Activated T-cell treated with anti-CD3 and anti-CD28 coated beads for 24 hours (primary cell): ENCODE results near the gene RASSF1.

ENCODE experiments used
- DNase-seq: peaks from one replicate; pipeline ENCODE4 v3.0.0-alpha.2; 2020; ENCODE audit warnings: low read depth

RASSF1 gene

GRCh38 chr3:50299929-50300680 lies 40.5 kb downstream of the RASSF1 start:
- DNase-seq: no peak

DNA sequence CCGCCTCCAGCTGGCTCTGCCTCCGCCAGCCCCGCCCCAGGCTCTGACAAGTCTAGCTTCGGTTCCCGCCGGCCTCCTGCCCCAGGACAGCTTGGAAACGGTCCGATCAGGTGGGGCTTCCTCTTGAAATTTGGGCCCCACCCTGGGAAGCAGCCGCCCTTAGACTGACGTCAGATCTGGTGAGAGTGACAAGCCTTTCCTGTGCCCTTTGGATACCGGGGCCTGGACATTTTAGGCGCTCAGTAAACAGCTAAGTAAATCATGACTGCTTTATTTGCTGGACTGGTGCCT lies 41.1 kb downstream of the RASSF1 start:
- no peak for DNase-seq

- peak; percentile 98 for DNase-seq
Measured at GRCh38 chr3:50298836-50299637, 41.6 kb downstream of the RASSF1 start, which contains the start of the genes HYAL3 and NAA80. Gene HYAL3, minus strand, starts transcription at chr3:50299405. Its CDS starts 3,803 bp downstream, at chr3:50295602. Gene NAA80, minus strand, starts transcription at chr3:50299405. Its CDS starts 1,942 bp downstream, at chr3:50297463.

DNA sequence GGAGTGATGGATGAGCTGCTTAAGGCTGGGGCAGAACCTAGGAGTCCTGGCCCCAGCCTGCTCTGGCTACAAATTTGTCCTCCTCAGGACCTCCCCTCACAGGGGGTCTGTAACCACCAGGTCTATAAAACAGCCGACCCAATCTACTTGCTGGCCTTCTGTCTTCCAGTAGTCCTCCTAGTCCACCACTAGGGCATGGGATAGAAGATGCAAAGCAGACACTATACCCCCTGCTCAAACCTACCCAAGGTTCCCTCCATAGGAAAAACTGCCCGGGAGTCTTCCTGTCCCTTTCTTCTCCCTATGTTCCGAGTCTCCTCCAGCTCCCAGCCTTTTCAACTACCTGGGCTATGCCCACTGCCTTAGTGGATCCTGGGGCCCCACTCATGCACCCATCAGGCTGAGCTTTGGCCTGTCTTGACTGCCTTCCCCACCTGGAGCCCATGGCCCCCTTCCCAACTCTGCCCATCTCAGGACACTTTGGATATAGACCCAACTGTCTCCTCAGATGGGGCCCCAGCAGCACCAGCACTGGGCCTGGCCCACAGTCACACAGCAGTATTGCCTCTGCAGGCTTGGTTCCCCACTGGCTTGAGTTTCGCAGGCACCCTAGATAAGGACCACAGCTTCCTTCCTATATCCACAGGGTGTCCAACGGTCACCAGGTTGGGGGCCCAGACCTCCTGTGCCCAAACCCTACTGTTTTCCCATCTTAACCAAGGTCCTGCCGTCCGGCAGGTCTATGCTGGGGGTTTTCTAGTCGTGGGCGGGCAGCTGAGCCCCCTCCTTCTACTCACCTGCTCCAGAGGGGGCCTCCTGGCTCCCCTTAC lies 42.5 kb downstream of the RASSF1 start:
- no peak for DNase-seq

DNA sequence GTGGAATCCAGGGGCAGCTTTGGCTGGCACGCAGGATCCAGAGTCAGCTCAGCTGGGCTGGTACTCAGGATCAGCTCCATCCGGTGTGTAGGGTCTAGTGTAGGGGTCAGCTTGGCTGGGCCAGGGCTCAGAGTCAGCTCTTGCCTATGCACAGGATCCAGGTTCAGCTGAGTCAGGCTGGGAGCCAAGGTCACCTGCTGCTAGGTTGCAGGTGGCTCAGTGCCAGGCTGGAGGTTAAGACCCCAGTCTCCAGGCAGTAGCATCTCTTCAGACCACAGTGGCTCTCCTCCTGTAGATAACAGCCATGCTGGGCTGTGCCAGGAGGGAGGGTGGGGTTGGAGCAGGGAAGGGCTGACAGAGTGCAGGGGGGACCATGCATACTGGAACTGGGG lies 43.3 kb downstream of the RASSF1 start:
- no peak for DNase-seq

DNA sequence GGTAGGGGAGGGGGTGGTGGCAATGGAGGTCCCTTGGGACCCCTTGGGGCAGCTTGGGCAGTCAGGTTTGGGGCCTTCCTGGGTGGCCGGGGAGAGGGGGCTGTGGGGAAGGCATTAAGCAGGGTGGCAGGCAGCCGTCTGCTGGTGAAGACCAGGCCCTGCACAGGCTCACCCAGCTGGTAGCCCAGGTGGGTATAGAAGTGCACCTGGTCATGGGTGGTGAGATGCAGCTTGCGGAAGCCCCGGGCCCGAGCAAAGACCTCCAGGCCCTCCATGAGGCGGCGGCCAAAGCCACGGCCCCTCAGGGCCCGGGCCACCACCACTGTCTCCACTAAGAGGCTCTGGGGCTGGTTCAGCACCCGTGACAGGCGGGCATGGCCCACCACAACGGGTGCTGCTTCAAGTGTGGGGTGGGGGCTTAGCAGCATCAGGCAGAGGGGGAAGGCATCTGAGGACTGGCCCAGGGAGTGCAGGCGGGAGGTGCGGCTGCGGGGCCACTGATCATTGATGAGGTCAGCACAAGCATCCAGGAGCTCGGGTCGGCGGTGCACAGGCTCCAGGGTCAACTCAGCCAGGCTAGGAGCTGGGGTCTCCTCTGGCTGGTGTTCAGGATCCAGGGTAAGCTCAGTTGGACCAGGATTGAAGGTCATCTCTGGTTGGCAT lies 43.8 kb downstream of the RASSF1 start:
- DNase-seq: no peak

DNA sequence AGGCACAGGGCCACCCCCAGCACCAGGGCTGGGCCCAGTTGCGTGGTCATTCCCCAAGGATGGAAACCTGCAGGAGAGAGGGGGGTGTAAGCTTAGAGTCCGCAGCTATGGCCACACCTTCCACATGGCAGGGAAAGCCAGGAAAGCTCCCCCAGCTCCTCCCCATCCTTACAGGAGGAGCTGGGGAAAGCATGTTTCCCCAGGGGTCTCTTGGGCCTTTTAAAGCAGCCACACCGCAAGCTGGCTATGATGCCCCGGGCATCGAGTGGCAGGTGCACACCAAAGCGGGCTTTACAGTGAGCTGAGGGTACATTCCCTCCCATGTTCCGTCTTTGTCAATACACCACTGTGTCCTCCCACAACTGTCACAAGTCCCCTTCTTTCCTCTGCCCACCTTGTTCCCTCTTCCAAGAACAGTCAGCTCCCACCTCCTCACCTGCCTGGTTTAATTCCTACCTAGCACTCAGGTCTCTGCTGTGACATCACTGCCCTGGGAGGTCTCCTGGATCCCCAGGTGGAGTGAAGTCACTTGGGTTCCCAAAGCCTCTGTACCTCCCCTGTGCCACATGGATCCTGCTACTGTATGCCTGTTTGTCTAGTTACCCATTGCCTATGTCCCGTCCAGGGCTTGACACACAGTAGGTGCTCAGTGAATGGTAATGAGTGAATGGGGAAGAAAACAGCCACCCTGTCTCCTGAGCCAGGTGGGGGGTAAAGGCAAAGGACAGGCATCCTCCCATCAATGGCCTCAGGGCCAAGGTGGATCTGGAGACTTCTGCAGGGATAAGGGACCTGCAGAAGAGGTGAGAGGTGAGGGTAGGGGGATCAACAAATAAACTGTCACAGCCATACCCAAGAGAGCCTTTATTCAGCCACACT lies 44.8 kb downstream of the RASSF1 start:
- DNase-seq: no peak

DNA sequence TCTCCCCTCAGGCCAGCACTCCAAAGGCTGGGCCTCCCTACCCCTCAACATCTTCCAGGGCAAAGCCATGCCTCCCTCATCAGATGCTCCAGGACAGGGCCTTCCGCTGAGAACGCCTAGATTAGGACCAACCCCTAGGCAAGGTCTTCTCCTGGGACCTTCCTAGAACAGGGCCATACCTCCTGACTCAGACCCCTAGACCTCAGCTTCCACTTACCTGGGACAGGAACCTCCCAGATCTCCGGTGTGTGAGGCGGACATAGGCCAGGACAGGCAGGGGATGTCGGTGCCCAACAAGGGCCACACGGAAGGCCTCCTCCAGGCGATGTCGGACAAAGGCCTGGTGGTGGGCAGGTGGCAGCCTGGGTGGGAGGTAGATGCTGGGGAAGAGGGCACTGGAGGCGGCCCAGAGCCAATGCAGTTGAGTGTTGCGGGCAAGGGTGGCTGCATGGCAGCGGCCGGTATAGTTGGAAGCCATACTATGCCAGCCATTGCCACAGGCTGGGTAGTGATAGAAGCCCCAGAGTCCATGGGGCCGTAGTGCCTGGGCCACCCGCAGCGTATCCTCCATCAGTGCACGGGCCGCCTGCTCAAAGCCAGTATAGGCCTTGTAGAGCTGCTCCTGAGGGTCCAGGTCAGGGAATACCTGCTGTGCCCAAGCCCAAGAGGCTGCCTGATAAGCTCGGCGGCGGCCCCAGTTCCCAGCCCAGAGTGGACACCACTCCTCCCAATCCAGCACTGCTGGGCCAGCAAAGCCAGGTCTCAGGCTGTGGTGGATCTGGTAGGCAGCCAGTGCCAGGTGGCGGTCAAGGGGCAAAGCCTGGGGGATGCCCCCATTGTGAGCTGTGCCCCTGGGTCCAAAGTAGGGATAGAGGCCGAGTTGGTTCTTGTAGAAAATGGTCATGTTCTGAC lies 45.9 kb downstream of the RASSF1 start:
- DNase-seq: no peak

DNA sequence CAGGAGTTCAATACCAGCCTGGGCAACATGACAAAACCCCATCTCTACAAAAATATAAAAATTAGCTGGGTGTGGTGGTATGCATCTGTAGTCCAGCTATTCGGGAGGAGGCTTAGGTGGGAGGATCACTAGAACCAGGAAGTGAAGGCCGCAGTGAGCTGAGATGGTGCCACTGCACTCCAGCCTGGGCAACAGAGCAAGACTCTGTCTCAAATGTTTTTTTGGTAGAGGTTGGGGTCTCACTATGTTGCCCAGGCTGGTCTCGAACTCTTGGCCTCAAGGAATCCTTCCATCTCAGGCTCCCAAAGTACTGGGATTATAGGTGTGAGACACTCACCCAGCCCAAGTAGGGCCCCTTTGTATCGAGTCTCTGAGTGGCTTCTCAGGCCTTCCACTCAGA lies 46.5 kb downstream of the RASSF1 start:
- no peak for DNase-seq

DNA sequence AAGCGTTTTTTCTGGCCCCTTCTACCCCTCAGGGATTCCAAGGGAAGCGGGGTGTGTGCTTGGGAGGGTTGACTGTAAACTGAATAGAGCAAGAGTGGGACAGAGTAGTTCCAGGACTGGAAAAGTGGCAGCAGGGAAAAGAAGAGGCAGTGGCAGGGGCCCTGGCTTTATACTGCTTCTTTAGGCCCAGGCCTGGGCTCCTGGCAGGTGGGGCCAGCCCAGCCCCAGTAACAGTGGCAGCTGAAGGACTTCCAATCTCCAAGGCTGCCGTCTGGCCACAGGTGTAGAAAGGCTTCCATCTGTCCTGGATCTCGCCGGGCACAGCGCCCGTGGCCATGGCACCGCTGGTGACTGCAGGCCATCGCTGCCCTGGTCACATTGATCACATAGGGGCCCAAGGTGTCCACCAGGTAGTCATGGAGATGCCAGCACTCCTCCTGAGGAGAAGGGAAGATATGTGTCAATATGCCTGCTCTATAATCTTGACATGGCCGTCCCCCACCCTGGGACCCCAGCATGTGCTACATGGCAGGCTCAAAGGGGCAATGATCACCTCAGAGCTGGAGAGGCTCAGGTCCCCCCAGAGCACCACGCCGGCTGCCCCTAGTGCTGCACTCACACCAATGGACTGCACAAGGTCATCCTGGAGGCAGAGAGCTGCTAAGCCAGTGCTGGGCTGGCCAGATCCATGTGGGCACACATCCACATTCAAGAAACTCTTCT lies 47.4 kb downstream of the RASSF1 start:
- no peak for DNase-seq

DNA sequence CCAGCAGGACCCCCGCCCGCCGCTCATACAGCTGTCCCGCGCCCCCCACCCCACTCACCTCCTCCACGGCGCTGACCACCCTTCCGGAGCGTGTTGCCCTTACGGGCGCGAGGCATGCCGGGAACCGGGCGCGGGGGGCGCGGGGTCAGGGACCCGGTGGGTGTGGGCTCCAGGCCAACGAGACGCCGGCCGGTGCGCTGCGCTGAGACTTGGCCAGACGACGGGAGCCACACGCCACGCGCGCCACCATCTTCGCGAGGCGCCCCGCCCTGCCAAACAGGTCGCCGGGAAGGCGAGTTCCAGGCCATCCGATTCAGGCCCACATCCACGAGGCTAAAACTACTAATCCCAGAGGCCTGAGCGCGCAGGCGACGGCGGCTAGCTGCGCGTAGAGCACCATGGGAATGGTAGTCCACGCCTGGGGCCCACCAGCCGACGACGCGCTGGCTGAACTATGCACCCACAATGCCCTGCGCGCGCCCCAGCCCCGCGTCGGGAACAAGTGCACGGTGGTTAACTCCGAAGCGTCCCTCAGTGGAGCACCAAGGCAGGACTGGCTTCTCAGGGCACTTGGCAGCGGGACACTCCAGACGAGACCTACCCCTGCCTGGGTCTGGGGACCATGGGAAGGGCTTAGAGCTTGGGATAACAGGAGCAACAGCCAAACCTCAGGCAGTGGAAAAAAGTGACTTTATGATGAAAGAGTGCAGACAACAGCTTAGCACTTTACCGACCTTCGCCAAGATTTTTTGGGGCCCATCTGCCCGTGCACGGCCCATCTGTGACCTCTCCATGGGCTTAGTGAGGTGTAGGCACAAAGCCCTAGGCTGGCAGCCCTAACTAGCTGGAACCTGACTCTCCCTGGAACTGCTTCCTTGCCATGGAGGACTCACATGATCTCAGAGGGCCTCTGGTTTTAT lies 48.2 kb downstream of the RASSF1 start, which contains the start of gene IFRD2:
Gene IFRD2 (minus strand): TSS at position 271 of the 920 bp plus-strand sequence. CDS start 155 bp downstream, at position 116.
- DNase-seq: peak; percentile 93

DNA sequence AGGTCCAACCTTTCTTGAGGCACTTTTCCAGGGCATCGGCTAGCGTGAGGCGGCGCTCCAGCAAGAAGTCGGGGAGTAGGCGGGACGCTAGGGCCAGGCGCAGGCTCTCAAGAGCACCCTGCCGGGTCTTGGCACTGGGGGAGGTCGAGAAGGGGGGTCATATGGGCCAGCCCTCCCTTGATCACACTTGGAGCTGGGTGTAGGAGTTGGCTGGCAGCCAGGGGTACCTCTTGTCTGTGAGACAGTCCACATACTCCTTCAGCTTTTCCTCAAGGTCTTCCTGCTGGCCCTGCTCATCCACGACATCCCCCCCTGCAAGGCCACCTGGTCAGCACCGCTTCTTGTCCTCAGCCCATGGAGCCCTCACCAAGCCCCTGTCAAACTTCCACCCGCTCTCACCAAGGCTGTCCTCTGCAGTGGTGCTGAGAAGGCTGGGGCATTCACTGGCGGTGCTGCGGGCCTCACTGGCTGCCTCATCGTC lies 50.4 kb downstream of the RASSF1 start:
- DNase-seq: no peak

DNA sequence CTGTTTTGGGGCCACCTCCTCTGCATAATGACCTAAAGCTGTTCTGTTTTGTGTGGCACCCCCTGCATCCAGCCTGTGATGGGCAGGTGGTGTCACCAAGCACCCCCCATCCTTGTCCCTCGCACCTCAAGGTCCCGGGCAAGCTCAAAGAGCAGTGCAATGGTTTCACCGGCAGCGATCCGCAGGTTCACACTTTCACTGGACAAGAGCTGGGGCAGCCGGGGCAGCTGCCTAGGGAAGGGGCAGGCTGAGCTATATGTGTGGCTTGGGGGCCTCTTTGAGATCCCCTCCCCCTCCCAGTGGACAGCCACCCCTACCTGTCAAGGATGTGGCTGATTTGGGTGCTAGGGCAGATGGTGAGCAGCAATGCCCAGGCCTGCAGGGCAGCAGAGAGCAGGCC lies 51.5 kb downstream of the RASSF1 start:
- no peak for DNase-seq

- DNase-seq: no peak
Measured at GRCh38 chr3:50288387-50289007, 52.1 kb downstream of the RASSF1 start.

GRCh38 chr3:50287262-50287661 lies 53.4 kb downstream of the RASSF1 start:
- DNase-seq: no peak

DNA sequence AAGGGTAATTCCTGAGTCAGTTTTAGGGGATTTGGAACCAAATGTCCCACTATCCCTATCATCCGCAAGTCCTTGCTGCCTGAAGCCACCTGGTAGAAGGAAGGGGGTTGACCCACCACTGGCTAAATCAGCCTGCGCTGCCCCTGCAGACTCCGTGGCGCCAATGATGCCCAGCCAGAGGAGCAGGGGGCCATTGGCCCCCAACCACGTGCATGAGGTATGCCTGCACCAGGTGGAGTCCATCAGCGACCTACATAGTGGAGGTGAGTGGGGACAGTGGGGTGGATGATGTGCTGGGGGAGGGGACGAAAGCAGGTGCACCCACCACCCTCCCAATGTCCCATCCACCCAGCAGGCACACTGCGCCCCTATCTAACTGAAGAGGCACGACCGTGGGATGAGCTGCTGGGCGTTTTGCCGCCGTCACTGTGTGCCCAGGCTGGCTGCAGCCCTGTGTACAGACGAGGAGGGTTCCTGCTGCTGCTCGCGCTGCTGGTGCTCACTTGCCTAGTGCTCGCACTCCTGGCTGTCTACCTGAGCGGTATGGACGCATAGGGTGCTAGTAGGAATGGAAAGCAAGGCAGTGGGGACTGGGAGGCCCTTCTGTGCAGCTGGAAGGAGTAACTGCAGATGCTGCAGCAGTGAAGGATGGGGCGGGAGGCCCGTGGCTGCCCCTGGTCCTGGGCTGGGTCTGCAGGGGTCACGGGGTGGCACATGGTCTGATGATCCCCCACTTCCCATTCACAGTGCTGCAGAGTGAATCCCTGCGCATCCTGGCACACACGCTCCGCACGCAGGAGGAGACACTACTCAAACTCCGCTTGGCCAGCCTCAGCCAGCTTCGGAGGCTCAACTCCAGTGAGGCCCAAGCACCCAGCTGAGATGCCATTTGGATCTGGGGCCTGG lies 54.1 kb downstream of the RASSF1 start:
- no peak for DNase-seq
